LNCaP clone FGC (cell line): ENCODE measurements around the gene PRDM16.

Experiments used
- DNase-seq: peaks from one replicate; pipeline ENCODE4 v3.0.0-alpha.2; 2011; ENCODE audit warnings: low read depth
- H3K4me3 ChIP-seq: 2 replicates; pipeline ENCODE4 v1.5.1; 2011; ENCODE audit warnings: mild to moderate bottlenecking, low read depth, low read length, control low read depth
- TF ChIP-seq, protein P1 (sequence below): IDR thresholded peaks from 2 replicates; pipeline ENCODE4 v1.5.1; 2012; ENCODE audit warnings: mild to moderate bottlenecking; ENCODE audit not compliant: control insufficient read depth, insufficient read depth; ENCODE audit errors: extremely low read depth

Gene PRDM16

GRCh38 chr1:3314491-3315381 is 245.7 kb downstream of the PRDM16 start:
- no peak for DNase-seq
- TF ChIP-seq, protein P1, sequence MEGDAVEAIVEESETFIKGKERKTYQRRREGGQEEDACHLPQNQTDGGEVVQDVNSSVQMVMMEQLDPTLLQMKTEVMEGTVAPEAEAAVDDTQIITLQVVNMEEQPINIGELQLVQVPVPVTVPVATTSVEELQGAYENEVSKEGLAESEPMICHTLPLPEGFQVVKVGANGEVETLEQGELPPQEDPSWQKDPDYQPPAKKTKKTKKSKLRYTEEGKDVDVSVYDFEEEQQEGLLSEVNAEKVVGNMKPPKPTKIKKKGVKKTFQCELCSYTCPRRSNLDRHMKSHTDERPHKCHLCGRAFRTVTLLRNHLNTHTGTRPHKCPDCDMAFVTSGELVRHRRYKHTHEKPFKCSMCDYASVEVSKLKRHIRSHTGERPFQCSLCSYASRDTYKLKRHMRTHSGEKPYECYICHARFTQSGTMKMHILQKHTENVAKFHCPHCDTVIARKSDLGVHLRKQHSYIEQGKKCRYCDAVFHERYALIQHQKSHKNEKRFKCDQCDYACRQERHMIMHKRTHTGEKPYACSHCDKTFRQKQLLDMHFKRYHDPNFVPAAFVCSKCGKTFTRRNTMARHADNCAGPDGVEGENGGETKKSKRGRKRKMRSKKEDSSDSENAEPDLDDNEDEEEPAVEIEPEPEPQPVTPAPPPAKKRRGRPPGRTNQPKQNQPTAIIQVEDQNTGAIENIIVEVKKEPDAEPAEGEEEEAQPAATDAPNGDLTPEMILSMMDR = no peak
- no peak overlapping the region for H3K4me3 ChIP-seq

DNA sequence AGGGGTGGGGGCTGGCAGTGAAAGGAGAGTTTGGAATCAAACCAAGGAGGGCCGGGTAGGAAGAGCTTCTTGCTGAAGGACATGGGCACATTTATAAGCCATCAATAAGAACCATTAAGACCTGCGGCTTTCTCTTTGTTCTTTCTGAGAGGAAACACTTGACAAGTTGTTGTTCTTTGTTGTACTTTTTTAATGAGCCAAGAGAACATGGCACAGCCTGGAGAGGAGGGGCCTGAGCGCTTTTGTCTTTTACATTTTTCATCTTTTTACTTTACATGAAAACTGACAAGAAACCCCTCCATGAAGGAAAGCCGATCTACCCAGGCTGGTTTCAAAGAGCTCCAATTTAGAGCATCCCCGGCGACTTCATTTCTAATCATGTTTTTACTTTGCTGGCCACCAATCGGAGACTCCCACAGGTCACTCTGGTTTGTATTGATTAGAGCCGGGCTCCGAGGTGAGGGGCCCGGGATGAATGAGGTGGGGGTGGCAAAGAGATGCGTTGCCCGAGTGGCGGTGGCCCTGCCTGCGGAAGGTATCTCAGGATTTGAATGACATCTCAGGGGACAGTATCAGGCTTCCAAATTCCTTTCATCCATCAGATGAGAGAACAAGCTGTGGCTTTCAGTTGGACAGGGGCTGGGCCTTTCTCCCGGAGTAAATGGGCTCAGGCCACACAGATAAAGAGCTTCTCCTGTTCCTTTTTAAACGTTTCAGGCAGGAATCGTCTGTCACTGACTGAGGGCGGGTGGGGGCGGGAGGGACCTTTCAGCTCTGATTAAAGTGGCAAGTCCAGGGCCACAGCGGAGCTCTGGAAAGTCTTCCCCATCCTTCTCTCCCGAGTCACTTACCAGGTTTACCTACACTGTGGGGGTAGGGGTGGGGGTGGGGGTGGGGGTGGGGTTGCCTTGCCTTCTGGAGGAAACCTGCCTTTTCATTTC is 246.7 kb downstream of the PRDM16 start:
- no peak overlapping the region for H3K4me3 ChIP-seq
- DNase-seq = no peak
- TF ChIP-seq, protein P1 = no peak

GRCh38 chr1:3316340-3316943 is 247.4 kb downstream of the PRDM16 start:
- DNase-seq = no peak
- no peak overlapping the region for H3K4me3 ChIP-seq
- TF ChIP-seq, protein P1 = no peak

GRCh38 chr1:3317456-3317855 is 248.5 kb downstream of the PRDM16 start:
- no peak overlapping the region for H3K4me3 ChIP-seq
- TF ChIP-seq, protein P1 = no peak
- no peak for DNase-seq

- DNase-seq = no peak
- TF ChIP-seq, protein P1 = no peak
- no peak overlapping the region for H3K4me3 ChIP-seq
Observed at GRCh38 chr1:3318329-3318728, 249.3 kb downstream of the PRDM16 start.

- DNase-seq = peak; percentile 66
- TF ChIP-seq, protein P1 = peak; percentile 87
Observed at GRCh38 chr1:3319874-3320245, 250.9 kb downstream of the PRDM16 start.

More at GRCh38 chr1:3319874-3320245, 250.9 kb downstream of the PRDM16 start:
- H3K4me3 ChIP-seq = no peak overlapping the region
